ENCODE results near the gene PSMB2.

PSMB2 gene

DNA sequence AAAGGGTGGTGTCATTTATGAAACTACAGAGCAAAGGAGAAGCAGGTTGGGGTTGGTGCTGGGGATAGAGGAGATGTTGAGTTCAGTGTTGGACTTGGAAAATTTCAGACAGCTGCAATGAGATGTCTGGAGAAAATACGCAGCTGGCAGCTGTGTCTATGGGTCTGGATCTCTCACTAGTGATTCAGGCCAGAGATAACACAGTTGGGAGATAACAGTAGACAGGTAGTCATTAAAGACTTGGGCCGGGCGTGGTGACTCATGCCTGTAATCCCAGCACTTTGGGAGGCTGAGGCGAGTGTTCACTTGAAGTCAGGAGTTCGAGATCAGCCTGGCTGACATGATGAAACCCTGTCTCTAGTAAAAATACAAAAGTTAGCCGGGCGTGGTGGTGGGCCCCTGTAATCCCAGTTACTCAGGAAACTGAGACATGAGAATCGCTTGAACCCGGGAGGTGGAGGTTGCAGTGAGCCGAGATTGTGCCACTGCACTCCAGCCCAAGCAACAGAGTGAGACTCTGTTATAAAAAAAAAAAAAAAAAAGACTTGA, 70.7 kb downstream of the PSMB2 start:
- no peak for DNase-seq

- DNase-seq = peak; percentile 33
Measured at GRCh38 chr1:35569936-35570335, 71.4 kb downstream of the PSMB2 start.

- peak; percentile 65 for DNase-seq
Measured at GRCh38 chr1:35568975-35569395, 72.3 kb downstream of the PSMB2 start.

DNA sequence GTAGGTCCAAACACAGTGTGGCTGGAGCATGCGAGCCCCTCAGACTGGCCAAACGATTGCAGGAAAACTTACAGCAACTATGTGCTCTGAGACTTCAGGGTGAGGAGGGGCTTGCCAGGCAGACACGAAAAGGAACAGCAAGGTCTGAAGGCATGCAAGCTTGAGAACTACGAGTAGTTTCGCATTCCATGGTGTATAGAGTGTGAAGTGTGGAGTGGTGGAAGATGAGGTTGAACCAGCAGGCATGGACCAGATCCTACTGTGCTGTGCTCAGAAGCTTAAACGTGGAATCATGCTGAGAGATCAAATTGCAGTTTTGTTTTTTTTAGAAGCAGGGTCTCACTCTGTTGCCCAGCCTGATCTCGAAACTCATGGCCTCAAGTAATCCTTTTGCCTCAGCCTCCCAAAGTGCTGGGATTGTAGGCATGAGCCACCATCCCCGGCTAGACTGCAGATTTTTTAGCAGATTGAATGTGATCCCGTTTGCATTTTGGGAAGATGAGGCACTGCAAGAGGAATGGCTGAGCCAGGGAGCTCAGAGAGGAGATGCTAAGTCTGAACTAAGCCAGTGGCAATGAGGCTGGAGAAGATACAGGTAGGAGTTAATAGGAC, 73.3 kb downstream of the PSMB2 start:
- no peak for DNase-seq

DNA sequence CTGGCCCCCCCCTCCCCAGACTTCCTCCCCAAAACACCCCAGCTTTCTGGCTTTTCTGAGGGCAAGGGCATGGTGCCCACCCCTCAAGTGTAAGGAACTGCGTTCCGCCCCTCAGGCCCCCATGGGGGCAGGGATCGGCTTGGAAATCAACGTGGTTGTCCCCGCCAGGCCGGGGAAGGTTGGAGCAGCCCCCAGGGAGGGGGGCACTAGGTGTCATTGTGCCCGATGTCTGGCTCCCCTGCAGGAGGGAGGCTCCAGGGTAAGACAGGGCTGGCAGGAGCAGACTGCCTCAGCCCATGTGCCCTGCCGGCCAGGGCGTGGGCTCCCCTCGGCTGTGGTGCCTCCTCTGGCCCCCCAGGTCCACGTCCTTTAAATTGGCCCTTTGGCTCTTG, 75.6 kb downstream of the PSMB2 start:
- no peak for DNase-seq

GRCh38 chr1:35564884-35565741, 76.2 kb downstream of the PSMB2 start:
- DNase-seq = no peak

- DNase-seq = peak; percentile 66
Measured at GRCh38 chr1:35564037-35564883, 77.1 kb downstream of the PSMB2 start.

GRCh38 chr1:35563166-35563565, 78.2 kb downstream of the PSMB2 start:
- no peak for DNase-seq

DNA sequence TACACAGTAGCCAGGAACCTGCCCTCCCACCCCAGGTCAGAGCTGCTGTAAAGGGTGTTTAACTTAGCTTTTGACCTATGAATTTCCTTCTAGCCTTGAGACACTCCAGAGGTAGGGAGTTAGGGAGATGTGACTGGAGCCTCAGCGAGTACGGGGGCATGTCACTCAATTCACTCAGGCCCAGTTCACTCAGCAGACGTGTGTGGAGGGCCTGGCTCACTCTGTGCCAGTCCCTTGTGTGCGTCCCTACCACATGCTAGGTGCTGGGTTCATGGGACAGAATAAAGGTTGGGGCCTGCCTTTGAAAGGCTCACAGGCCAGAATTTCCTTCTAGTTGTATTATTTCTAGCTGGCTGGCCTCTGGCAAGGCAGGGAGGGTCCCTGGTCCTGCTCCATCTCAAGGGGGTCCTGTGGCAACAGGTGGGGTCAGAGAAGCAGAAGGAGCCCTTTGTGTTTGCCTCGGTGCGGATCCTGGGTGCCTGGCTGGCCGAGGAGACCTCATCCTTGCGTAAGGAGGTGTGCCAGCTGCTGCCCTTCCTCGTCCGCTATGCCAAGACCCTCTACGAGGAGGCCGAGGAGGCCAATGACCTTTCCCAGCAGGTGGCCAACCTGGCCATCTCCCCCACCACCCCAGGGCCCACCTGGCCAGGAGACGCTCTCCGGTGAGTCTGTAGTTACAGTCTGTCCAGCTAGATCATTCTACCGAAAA, 79.2 kb downstream of the PSMB2 start:
- no peak for DNase-seq

GRCh38 chr1:35561297-35561971, 79.9 kb downstream of the PSMB2 start:
- DNase-seq = no peak

DNA sequence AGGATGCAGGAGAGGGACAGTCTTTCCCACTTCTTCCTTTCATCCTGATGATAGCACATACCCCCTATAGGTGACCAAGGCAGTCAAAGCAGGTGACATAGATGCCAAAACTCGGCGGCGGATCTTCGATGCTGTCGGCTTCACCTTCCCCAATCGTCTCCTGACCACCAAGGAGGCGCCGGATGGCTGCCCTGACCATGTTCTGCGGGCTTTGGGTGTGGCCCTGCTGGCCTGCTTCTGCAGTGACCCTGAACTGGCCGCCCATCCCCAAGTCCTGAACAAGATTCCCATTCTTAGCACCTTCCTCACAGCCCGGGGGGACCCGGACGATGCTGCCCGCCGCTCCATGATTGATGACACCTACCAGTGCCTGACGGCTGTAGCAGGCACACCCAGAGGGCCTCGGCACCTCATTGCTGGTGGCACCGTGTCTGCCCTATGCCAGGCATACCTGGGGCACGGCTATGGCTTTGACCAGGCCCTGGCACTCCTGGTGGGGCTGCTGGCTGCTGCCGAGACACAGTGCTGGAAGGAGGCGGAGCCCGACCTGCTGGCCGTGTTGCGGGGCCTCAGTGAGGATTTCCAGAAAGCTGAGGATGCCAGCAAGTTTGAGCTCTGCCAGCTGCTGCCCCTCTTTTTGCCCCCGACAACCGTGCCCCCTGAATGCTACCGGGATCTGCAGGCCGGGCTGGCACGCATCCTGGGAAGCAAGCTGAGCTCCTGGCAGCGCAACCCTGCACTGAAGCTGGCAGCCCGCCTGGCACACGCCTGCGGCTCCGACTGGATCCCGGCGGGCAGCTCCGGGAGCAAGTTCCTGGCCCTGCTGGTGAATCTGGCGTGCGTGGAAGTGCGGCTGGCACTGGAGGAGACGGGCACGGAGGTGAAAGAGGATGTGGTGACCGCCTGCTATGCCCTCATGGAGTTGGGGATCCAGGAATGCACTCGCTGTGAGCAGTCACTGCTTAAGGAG, 80.8 kb downstream of the PSMB2 start:
- no peak for DNase-seq

DNA sequence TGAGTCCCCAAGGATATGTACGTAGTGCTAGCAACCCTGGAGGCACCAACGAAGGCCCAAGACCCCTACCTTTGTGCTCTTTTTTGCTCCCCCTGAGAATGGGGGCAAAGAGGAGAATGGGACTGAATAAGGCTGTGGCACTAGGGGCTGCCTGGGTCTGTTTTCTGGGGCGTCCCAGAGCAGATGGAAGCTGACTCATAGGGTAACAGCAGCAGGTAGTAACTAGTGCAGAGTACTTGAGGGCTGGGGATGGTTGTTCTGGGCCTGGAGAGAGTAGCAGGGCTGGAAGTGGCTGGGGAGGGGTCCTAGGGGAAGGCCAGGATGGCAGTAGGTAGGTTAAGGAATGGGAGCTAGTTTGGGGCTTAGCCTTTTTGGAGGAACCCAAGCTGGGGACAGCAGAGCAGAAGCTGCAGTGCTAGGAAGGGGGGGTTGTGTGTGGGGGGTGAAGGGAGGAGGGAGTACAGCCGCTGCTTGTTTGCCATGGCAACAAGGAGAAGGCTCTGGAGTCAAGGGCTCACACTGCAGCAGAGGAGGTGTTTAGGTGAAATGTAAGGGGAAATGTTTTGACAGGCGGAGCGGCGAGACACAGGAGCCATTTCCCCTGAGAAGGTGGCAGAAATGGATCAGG, 81.9 kb downstream of the PSMB2 start:
- no peak for DNase-seq

DNA sequence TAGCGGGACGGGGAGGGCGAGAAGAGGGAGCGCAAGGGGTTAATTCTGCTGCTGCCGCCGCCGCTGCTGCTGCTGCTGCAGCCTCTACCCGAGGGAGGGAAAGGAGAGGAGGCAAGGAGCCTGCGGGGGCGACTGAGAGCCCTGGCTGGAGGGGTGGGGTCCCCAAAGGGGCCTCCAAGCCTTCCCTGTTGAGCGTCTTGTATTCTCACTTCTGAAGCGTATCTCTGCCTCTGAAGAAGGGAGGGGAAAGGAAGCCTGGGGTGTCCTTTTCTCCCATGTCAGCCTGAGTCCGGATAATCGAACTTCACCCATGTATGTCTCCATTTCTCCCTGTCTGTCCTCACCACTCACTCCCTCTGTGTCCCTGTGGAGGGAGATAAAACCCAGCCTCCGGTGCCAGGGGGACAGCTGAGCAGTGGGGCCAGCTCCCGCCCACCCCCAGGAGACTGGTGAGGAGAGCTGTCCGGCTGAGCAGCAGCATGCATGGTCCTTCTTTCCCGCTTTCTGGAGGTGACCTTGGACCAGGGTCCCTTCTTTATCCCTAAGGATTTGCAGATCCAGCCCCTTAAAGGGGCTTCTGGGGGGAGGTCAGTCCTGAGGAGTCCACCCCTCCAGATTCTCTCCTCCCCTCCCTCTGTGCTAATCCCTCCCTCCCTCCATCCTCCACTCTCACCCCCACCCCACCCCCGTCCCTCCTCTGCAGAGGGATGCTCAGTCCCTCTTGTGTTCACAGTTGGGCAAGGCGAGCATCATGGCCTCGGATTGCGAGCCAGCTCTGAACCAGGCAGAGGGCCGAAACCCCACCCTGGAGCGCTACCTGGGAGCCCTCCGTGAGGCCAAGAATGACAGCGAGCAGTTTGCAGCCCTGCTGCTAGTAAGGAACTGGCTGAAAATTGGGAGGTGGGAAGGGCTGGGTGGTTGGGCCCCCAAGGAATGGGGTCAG, 82.7 kb downstream of the PSMB2 start:
- no peak for DNase-seq

GRCh38 chr1:35557611-35558373, 83.5 kb downstream of the PSMB2 start, which contains the start of gene NCDN:
Gene NCDN (plus strand): TSS chr1:35557799. CDS start chr1:35558191, 392 bp downstream.
- DNase-seq = peak; percentile 98

- DNase-seq = no peak
Measured at GRCh38 chr1:35557118-35557610, 84.2 kb downstream of the PSMB2 start, which contains the start of gene KIAA0319L. Gene KIAA0319L (minus strand): TSS chr1:35557403. CDS start chr1:35554491, 2,912 bp downstream.

- no peak for DNase-seq
Measured at GRCh38 chr1:35556484-35557117, 84.7 kb downstream of the PSMB2 start.

Data from fibroblast of skin of right biceps (primary cell).